Gastrocnemius medialis (tissue), 4 donors: ENCODE data around the gene ADGRG1. TPM values are rescaled to one million over a fixed set of nuclear protein-coding genes. Genes with fewer than 3 reads are reported as not detected.

Experiments
- ATAC-seq, 2 donors: fragments of 150-250 bp; one replicate each; pipeline ENCODE4 v1.9.1; 2016
- DNase-seq, 2 donors: peaks; one replicate each; pipeline ENCODE4 v3.0.0-alpha.2; 2019
- H3K27ac ChIP-seq, 4 donors: fragments of 200-600 bp; sonication (generic); 1 replicate in 1 of 4; 2 replicates in 3 of 4; pipeline ENCODE4 v1.5.1; 2016 to 2018; ENCODE audit warnings: mild to moderate bottlenecking in 2 of 4, moderate library complexity in 1 of 4
- H3K27me3 ChIP-seq, 3 donors: fragments of 200-600 bp; sonication (generic) in 2 of 3; 1 replicate in 1 of 3; 2 replicates in 2 of 3; pipeline versions ENCODE4 v1.5.1 to v1.6.0; 2016 to 2019; ENCODE audit warnings: mild to moderate bottlenecking in 1 of 3, moderate library complexity in 1 of 3
- H3K36me3 ChIP-seq, 2 donors: fragments of 200-600 bp; sonication (generic) in 1 of 2; one replicate each; pipeline ENCODE4 v1.5.1; 2017 to 2018
- H3K4me1 ChIP-seq, 2 donors: fragments of 200-600 bp; sonication (generic) in 1 of 2; one replicate each; pipeline ENCODE4 v1.5.1; 2016 to 2017; ENCODE audit warnings: mild to moderate bottlenecking in 2 of 2
- H3K4me3 ChIP-seq, 4 donors: fragments of 200-600 bp; sonication (generic) in 3 of 4; 1 replicate in 1 of 4; 2 replicates in 3 of 4; pipeline ENCODE4 v1.5.1; 2016 to 2019; ENCODE audit warnings: mild to moderate bottlenecking in 2 of 4
- H3K9me3 ChIP-seq, 3 donors: fragments of 200-600 bp; sonication (generic) in 2 of 3; 1 replicate in 1 of 3; 2 replicates in 2 of 3; pipeline ENCODE4 v1.5.1; 2016 to 2019
- CTCF ChIP-seq, 5 experiments: fragments of 450-650 bp in 3 of 5; fragments of 200-600 bp in 2 of 5; sonication (generic) in 2 of 5; IDR thresholded peaks in 4 of 5; conservative IDR thresholded peaks in 1 of 5; 1 replicate in 4 of 5; 2 replicates in 1 of 5; pipeline ENCODE4 v1.5.1; 2016 to 2019; ENCODE audit warnings: antibody characterized with exemption in 5 of 5, mild to moderate bottlenecking in 3 of 5, moderate library complexity in 3 of 5
- POLR2A ChIP-seq, 2 donors: fragments of 450-650 bp; IDR thresholded peaks; one replicate each; pipeline ENCODE4 v1.6.1; 2017; ENCODE audit warnings: antibody characterized with exemption in 2 of 2, mild to moderate bottlenecking in 2 of 2, moderate library complexity in 2 of 2
- in situ Hi-C, 4 donors: fragments of 200-750 bp; cut with MboI; loops; one replicate each; pipeline versions ENCODE4 v1.15.0 to v1.8.0; 2017; ENCODE audit warnings: low sequenced_read_pairs in 4 of 4
- intact Hi-C: fragments of 100-400 bp; cut with DNase I; formaldehyde crosslinking; loops from one replicate; pipeline ENCODE4 v1.15.1; 2023; ENCODE audit warnings: low total_unique reads
- total RNA-seq, 4 donors: library from RNA; depleted of rRNA; stranded (reverse); fragments of >200 nt; gene quantifications; one replicate each; pipeline versions ENCODE4 v1.1.0 to v1.2.3, GENCODE V29; 2016

Gene ADGRG1
- total RNA-seq, 4 donors from 2014 or later = 9.8 to 14.6 (median 13.3) TPM

DNA sequence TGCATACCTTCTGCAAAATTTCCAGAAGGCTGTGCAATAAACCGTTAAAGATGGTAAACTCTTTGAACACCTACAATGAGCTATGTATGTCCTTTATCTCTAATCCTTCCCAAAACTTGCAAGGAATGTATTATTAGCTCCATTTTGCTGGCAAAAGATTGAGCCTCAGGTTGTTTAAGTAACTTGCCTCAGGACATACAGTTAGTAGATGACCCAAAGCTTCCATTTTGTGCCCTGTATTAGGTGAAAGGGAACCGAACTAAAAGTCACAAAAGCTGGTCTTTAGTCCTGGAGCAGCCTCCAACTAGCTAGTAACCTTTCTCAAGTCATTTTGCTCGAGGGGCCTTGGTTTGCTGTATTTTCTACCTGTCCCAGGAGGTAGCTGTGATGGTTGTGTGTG lies 44.0 kb downstream of the ADGRG1 start:
- H3K4me3 ChIP-seq = no peak overlapping the region
- in situ Hi-C loops = no loop called here
- no peak for DNase-seq
- no peak overlapping the region for H3K27ac ChIP-seq
- peaks cover 0 to 5% of the 10 kb centered on the region in 2 donors for H3K4me1 ChIP-seq
- no peaks in the 10 kb centered on the region for H3K36me3 ChIP-seq
- intact Hi-C loops = no loop called here
- no peaks in the 10 kb centered on the region for H3K27me3 ChIP-seq
- no peak for TF ChIP-seq POLR2A (IDR thresholded peaks at IDR 0.05)
- no peak for TF ChIP-seq CTCF (IDR thresholded peaks at IDR 0.05 in 4 of 5, conservative IDR thresholded peaks at IDR 0.05 in 1 of 5)
- no peak for ATAC-seq
- H3K9me3 ChIP-seq = no peaks in the 10 kb centered on the region

GRCh38 chr16:57672824-57673223 lies 44.4 kb downstream of the ADGRG1 start:
- Histone ChIP-seq H3K9me3 (no peaks in the 10 kb centered on the region), H3K27ac (no peak overlapping the region), H3K27me3 (no peaks in the 10 kb centered on the region), H3K4me1 (peaks cover 0 to 5% of the 10 kb centered on the region in 2 donors), H3K4me3 (no peak overlapping the region), H3K36me3 (no peaks in the 10 kb centered on the region)
- TF ChIP-seq CTCF (IDR thresholded peaks at IDR 0.05 in 4 of 5, conservative IDR thresholded peaks at IDR 0.05 in 1 of 5) (no peak), POLR2A (IDR thresholded peaks at IDR 0.05) (no peak)
- DNase-seq = no peak
- in situ Hi-C loops (no loop called here), intact Hi-C loops (no loop called here)
- ATAC-seq = no peak

DNA sequence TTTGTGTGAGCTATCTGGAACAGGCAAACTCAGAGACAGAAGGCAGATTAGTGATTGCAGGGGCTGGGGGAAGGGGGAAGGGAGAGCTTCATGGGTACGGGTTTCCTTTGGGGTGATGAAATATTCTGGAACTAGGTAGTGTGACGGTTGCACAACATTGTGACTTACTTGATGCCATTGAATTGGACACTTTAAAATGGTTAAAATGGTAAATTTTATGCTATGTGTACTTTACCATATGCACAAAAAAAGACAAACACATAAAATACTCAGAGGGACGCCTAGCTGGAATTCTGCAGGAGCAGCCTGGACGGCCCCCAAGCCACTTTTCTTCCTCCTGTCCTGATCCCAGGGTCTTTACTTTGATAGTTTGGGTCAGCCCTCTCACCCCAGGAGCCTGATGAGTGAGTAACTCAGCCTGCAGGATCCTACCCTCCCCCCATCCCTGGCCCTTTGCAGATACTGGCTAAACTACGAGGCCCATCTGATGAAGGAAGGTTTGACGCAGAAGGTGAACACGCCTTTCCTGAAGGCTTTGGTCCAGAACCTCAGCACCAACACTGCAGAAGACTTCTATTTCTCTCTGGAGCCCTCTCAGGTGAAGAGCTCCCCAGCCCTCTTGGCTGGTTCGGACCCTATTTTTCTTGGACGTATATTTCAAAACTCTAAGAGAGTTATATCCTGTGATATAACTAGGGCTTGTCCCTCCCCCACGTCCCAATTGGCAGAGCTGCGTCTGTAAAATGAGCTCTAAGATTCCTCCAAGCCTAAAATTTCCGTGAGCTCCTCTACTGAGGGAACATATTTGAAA lies 47.5 kb downstream of the ADGRG1 start:
- no peak overlapping the region for H3K27ac ChIP-seq
- in situ Hi-C loops = no loop called here
- H3K4me1 ChIP-seq = peaks cover 0 to 5% of the 10 kb centered on the region in 2 donors
- no peaks in the 10 kb centered on the region for H3K9me3 ChIP-seq
- no peaks in the 10 kb centered on the region for H3K27me3 ChIP-seq
- TF ChIP-seq POLR2A (IDR thresholded peaks at IDR 0.05) (no peak), CTCF (IDR thresholded peaks at IDR 0.05 in 4 of 5, conservative IDR thresholded peaks at IDR 0.05 in 1 of 5) (no peak)
- DNase-seq (no peak), ATAC-seq (no peak)
- H3K4me3 ChIP-seq = no peak overlapping the region
- intact Hi-C loops = no loop called here
- no peaks in the 10 kb centered on the region for H3K36me3 ChIP-seq

DNA sequence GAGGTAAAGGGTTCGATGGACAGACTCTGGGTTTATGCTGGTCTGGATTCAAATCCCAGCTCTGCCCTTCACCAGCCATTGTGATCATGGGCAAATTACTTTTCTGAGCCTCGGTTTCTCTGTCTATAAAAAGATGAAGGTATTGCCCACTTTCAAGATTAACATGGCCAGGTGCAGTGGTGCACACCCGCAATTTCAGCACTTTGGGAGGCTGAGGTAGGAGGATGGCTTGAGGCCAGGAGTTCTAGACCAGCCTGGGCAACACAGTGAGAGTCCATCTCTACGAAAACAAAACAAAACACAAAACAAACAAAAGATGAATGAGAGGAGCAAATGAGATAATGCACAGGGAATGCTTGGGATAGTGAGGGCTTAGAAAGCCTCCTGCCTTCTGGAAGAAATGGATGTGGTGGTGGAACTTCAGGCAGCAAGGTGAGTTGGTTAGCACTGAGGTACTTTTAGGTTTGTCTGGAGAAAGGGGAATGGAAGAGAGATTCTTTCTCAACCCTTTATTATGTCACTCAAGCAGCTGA lies 48.2 kb downstream of the ADGRG1 start:
- in situ Hi-C loops (no loop called here), intact Hi-C loops (no loop called here)
- Histone ChIP-seq H3K4me3 (no peak overlapping the region), H3K4me1 (peaks cover 0 to 5% of the 10 kb centered on the region in 2 donors), H3K9me3 (no peaks in the 10 kb centered on the region), H3K36me3 (no peaks in the 10 kb centered on the region), H3K27me3 (no peaks in the 10 kb centered on the region), H3K27ac (no peak overlapping the region)
- TF ChIP-seq POLR2A (IDR thresholded peaks at IDR 0.05) (no peak), CTCF (IDR thresholded peaks at IDR 0.05 in 4 of 5, conservative IDR thresholded peaks at IDR 0.05 in 1 of 5) (no peak)
- no peak for ATAC-seq
- DNase-seq = no peak
